Epidermal melanocyte (primary cell): ENCODE results near the gene CASP10.
"Not testable (repeated sequence)": the region's sequence is repeated elsewhere in the genome, so short reads cannot be mapped to it uniquely, and the experiment has no call there.

Source experiments
- DNase-seq: peaks from one replicate; pipeline ENCODE4 v3.0.0; 2011; ENCODE audit warnings: low spot score; ENCODE audit not compliant: insufficient read length

Gene CASP10

GRCh38 chr2:201154615-201155399 is 28.1 kb upstream of the CASP10 start:
- DNase-seq, result no peak

GRCh38 chr2:201156036-201156435 is 26.9 kb upstream of the CASP10 start:
- DNase-seq, result no peak

- DNase-seq, result no peak
These were observed 26.3 kb upstream of the CASP10 start for GRCh38 chr2:201156640-201157039.

GRCh38 chr2:201157694-201158093 is 25.2 kb upstream of the CASP10 start:
- no peak for DNase-seq

GRCh38 chr2:201158111-201158929 is 24.6 kb upstream of the CASP10 start:
- peak; percentile 74 for DNase-seq

- DNase-seq, result no peak
These were observed 18.8 kb upstream of the CASP10 start for GRCh38 chr2:201164166-201164565.

- DNase-seq, result no peak
These were observed 15.4 kb upstream of the CASP10 start for GRCh38 chr2:201167546-201167945.

- not testable (repeated sequence) for DNase-seq
These were observed 14.4 kb upstream of the CASP10 start for GRCh38 chr2:201168496-201168895.

GRCh38 chr2:201171259-201171814 is 11.6 kb upstream of the CASP10 start:
- DNase-seq, result no peak

- no peak for DNase-seq
These were observed 10.7 kb upstream of the CASP10 start for GRCh38 chr2:201172279-201172678.

GRCh38 chr2:201174687-201175086 is 8.3 kb upstream of the CASP10 start:
- no peak for DNase-seq

GRCh38 chr2:201176081-201176481 is 6.9 kb upstream of the CASP10 start:
- no peak for DNase-seq

GRCh38 chr2:201180010-201180409 is 2.9 kb upstream of the CASP10 start:
- DNase-seq, result no peak

GRCh38 chr2:201183365-201183727 is 405 bp downstream of the CASP10 start:
- DNase-seq, result no peak

GRCh38 chr2:201183835-201184234 is 894 bp downstream of the CASP10 start:
- DNase-seq, result not testable (repeated sequence)

GRCh38 chr2:201184248-201184647 is 1.3 kb downstream of the CASP10 start:
- DNase-seq, result not testable (repeated sequence)

- no peak for DNase-seq
These were observed 2.9 kb downstream of the CASP10 start for GRCh38 chr2:201185863-201186262.

- no peak for DNase-seq
These were observed 4.0 kb downstream of the CASP10 start for GRCh38 chr2:201186982-201187381.

- no peak for DNase-seq
These were observed 5.5 kb downstream of the CASP10 start for GRCh38 chr2:201188449-201188848.

GRCh38 chr2:201191132-201191875 is 8.4 kb downstream of the CASP10 start:
- no peak for DNase-seq

GRCh38 chr2:201194097-201194496 is 11.2 kb downstream of the CASP10 start:
- no peak for DNase-seq

- DNase-seq, result no peak
These were observed 12.4 kb downstream of the CASP10 start for GRCh38 chr2:201195331-201195730.
